ENCODE results near the gene EFCAB12.
A peak's percentile ranks its signal among the peaks of the same experiment; 100 is the strongest.

The EFCAB12 gene

GRCh38 chr3:129428376-129429079, at the start of gene EFCAB12:
TSS of gene EFCAB12 (minus strand) at chr3:129428636. CDS start at chr3:129428488, 148 bp downstream.
- peak; percentile 75 for DNase-seq (ENCODE audit: low read depth)

GRCh38 chr3:129476586-129476985, 48.1 kb upstream of the EFCAB12 start:
- DNase-seq (ENCODE audit: low read depth) = no peak

GRCh38 chr3:129475863-129476262, 47.4 kb upstream of the EFCAB12 start:
- no peak for DNase-seq (ENCODE audit: low read depth)

GRCh38 chr3:129474984-129475804, 46.8 kb upstream of the EFCAB12 start:
- no peak for DNase-seq (ENCODE audit: low read depth)

GRCh38 chr3:129473769-129474152, 45.3 kb upstream of the EFCAB12 start:
- no peak for DNase-seq (ENCODE audit: low read depth)

- DNase-seq (ENCODE audit: low read depth) = no peak
These were observed 44.8 kb upstream of the EFCAB12 start for GRCh38 chr3:129473067-129473768.

GRCh38 chr3:129470861-129471260, 42.4 kb upstream of the EFCAB12 start:
- DNase-seq (ENCODE audit: low read depth) = no peak

GRCh38 chr3:129469026-129469425, 40.6 kb upstream of the EFCAB12 start:
- DNase-seq (ENCODE audit: low read depth) = no peak

- no peak for DNase-seq (ENCODE audit: low read depth)
These were observed 39.5 kb upstream of the EFCAB12 start for GRCh38 chr3:129467932-129468331.

GRCh38 chr3:129463716-129464115, 35.3 kb upstream of the EFCAB12 start:
- no peak for DNase-seq (ENCODE audit: low read depth)

GRCh38 chr3:129463094-129463493, 34.7 kb upstream of the EFCAB12 start:
- DNase-seq (ENCODE audit: low read depth) = no peak

GRCh38 chr3:129462361-129462968, 34.0 kb upstream of the EFCAB12 start:
- no peak for DNase-seq (ENCODE audit: low read depth)

GRCh38 chr3:129461461-129462146, 33.2 kb upstream of the EFCAB12 start:
- no peak for DNase-seq (ENCODE audit: low read depth)

- DNase-seq (ENCODE audit: low read depth) = no peak
These were observed 32.6 kb upstream of the EFCAB12 start for GRCh38 chr3:129461022-129461421.

GRCh38 chr3:129460572-129460971, 32.1 kb upstream of the EFCAB12 start:
- no peak for DNase-seq (ENCODE audit: low read depth)

- no peak for DNase-seq (ENCODE audit: low read depth)
These were observed 31.7 kb upstream of the EFCAB12 start for GRCh38 chr3:129460155-129460554.

- no peak for DNase-seq (ENCODE audit: low read depth)
These were observed 25.3 kb upstream of the EFCAB12 start for GRCh38 chr3:129453732-129454131.

GRCh38 chr3:129449279-129450115, 21.1 kb upstream of the EFCAB12 start:
- no peak for DNase-seq (ENCODE audit: low read depth)

GRCh38 chr3:129448186-129448895, 19.9 kb upstream of the EFCAB12 start:
- no peak for DNase-seq (ENCODE audit: low read depth)

- DNase-seq (ENCODE audit: low read depth) = no peak
These were observed 18.5 kb upstream of the EFCAB12 start for GRCh38 chr3:129446926-129447325.

All from stimulated activated CD8-positive, alpha-beta memory T cell treated with anti-CD3 and anti-CD28 coated beads, Interleukin-12 subunit alpha, Interleukin-12 subunit beta, amount 100 ng/mL, for 4 hours (primary cell).